WTC11 (cell line): ENCODE measurements around the gene CFAP68.

ENCODE experiments used
- ERG ChIP-seq: fragments of 250-450 bp; sonication (Bioruptor Pico); IDR thresholded peaks from 2 replicates; pipeline ENCODE4 v1.8.0; 2021; ENCODE audit warnings: mild to moderate bottlenecking
- ESRRA ChIP-seq: sonication (generic); formaldehyde crosslinking; IDR thresholded peaks from 2 replicates; pipeline ENCODE4 v1.8.1; 2022; ENCODE audit warnings: mild to moderate bottlenecking, missing genetic modification reagents, borderline replicate concordance
- IRF1 ChIP-seq: sonication (generic); formaldehyde crosslinking; IDR thresholded peaks from 2 replicates; pipeline ENCODE4 v1.8.0; 2023; ENCODE audit warnings: missing genetic modification reagents
- KAT7 ChIP-seq: sonication (generic); formaldehyde crosslinking; IDR thresholded peaks from 2 replicates; pipeline ENCODE4 v1.8.1; 2023; ENCODE audit warnings: missing genetic modification reagents, mild to moderate bottlenecking, borderline replicate concordance
- MAX ChIP-seq: sonication (generic); formaldehyde crosslinking; IDR thresholded peaks from 2 replicates; pipeline ENCODE4 v1.8.0; 2022; ENCODE audit warnings: mild to moderate bottlenecking, missing genetic modification reagents
- NFE2L1 ChIP-seq: sonication (generic); formaldehyde crosslinking; IDR thresholded peaks from 2 replicates; pipeline ENCODE4 v1.8.1; 2023; ENCODE audit warnings: missing genetic modification reagents
- TCF7 ChIP-seq: sonication (generic); formaldehyde crosslinking; IDR thresholded peaks from 2 replicates; pipeline ENCODE4 v1.8.0; 2022; ENCODE audit warnings: mild to moderate bottlenecking, low read depth, missing genetic modification reagents, moderate library complexity
- ZNF416 ChIP-seq: fragments of 250-450 bp; sonication (Bioruptor Pico); IDR thresholded peaks from 2 replicates; pipeline ENCODE4 v1.9.0; 2021; ENCODE audit warnings: mild to moderate bottlenecking, inconsistent platforms
- TF ChIP-seq, protein P1 (sequence below): fragments of 200-600 bp; IDR thresholded peaks from 2 replicates; pipeline ENCODE4 v1.8.0; 2022; ENCODE audit warnings: antibody characterized with exemption
- TF ChIP-seq, protein P2 (sequence below): sonication (generic); formaldehyde crosslinking; IDR thresholded peaks from 2 replicates; pipeline ENCODE4 v1.8.0; 2022; ENCODE audit warnings: mild to moderate bottlenecking, missing genetic modification reagents

DNA sequence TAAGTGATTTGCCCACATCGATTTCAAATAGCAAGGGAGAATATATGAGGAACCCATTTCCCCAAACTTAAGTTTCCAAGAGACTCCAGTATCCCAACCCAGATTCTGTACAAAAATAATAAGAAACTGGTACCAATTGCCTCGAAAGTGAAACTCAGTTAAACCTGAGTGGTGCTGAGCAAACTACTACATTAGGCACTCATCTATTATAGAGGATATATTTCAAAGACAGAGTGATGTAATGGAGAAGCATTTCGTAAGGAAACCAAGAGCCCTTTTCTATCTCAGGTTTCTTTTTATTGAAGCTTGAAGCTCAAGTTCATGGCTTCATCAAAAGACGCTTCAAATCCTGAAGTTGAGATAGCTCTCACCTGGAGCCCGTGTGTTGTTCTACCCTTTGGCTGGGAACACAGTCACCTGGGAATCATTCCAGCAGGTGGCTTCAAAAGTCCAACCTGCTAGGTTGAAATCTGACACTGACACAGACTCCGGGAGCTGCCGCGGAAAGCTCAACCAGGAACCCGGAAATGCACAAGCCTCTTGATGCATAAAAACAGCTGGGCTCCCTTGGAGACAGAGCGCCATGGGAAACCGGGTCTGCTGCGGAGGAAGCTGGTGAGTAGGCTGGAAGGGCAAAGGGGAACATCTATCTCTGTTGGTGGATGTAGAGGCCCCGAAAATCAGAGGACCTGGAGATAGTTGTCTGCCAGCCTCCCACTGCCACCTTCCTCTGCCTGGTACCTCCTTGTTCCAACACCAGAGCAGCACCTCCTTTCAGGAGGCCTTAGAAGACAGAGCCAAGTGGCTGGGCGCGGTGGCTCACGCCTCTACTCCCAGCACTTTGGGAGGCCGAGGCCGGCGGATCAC is 39.3 kb downstream of the CFAP68 start, which contains the start of gene C11orf52:
- TF ChIP-seq, protein P1, sequence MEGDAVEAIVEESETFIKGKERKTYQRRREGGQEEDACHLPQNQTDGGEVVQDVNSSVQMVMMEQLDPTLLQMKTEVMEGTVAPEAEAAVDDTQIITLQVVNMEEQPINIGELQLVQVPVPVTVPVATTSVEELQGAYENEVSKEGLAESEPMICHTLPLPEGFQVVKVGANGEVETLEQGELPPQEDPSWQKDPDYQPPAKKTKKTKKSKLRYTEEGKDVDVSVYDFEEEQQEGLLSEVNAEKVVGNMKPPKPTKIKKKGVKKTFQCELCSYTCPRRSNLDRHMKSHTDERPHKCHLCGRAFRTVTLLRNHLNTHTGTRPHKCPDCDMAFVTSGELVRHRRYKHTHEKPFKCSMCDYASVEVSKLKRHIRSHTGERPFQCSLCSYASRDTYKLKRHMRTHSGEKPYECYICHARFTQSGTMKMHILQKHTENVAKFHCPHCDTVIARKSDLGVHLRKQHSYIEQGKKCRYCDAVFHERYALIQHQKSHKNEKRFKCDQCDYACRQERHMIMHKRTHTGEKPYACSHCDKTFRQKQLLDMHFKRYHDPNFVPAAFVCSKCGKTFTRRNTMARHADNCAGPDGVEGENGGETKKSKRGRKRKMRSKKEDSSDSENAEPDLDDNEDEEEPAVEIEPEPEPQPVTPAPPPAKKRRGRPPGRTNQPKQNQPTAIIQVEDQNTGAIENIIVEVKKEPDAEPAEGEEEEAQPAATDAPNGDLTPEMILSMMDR: no peak
- TF ChIP-seq TCF7 (CRISPR knock-in tag): no peak
- peak; percentile 51; the same call in 1 of the 2 replicates for TF ChIP-seq MAX (CRISPR knock-in tag)
- TF ChIP-seq ERG (CRISPR knock-in tag): no peak
- no peak for TF ChIP-seq KAT7 (CRISPR knock-in tag)
- no peak for TF ChIP-seq ZNF416 (CRISPR knock-in tag)
- no peak for TF ChIP-seq ESRRA (CRISPR knock-in tag)
- TF ChIP-seq, protein P2, sequence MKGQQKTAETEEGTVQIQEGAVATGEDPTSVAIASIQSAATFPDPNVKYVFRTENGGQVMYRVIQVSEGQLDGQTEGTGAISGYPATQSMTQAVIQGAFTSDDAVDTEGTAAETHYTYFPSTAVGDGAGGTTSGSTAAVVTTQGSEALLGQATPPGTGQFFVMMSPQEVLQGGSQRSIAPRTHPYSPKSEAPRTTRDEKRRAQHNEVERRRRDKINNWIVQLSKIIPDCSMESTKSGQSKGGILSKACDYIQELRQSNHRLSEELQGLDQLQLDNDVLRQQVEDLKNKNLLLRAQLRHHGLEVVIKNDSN (CRISPR knock-in tag): no peak
- TF ChIP-seq IRF1: no peak
- no peak for TF ChIP-seq NFE2L1 (CRISPR knock-in tag)
